Neural progenitor cell (in vitro differentiated cells): ENCODE results near the gene DCP1A.

ENCODE experiments used
- CTCF ChIP-seq: fragments of 200-600 bp; sonication (generic); IDR thresholded peaks from 2 replicates; pipeline ENCODE4 v1.5.1; 2017; ENCODE audit warnings: antibody characterized with exemption, mild to moderate bottlenecking
- EZH2 ChIP-seq: fragments of 200-600 bp; sonication (generic); IDR thresholded peaks from 2 replicates; pipeline ENCODE4 v1.6.1; 2017; ENCODE audit warnings: antibody characterized with exemption, mild to moderate bottlenecking, moderate library complexity
- EZH2phosphoT487 ChIP-seq: fragments of 200-600 bp; sonication (generic); IDR thresholded peaks from 2 replicates; pipeline ENCODE4 v1.6.1; 2017; ENCODE audit warnings: antibody characterized with exemption

- TF ChIP-seq CTCF (no peak), EZH2 (no peak), EZH2phosphoT487 (no peak)
These were observed 77.2 kb downstream of the DCP1A start for GRCh38 chr3:53269888-53270880.
